H9 (cell line): ENCODE measurements around the gene ELMO2. TPM values are rescaled to one million over a fixed set of nuclear protein-coding genes. Genes with fewer than 3 reads are reported as not detected.

ENCODE experiments used
- DNase-seq: peaks from one replicate; pipeline ENCODE4 v3.0.0-alpha.2; 2017
- H2AFZ ChIP-seq: one replicate; pipeline ENCODE4 v1.6.1; 2013; ENCODE audit warnings: mild to moderate bottlenecking, low read length, control low read depth, moderate library complexity
- H2AK5ac ChIP-seq: 2 replicates; pipeline ENCODE4 v1.6.1; 2013; ENCODE audit warnings: low read length, control low read depth, mixed read lengths; ENCODE audit not compliant: insufficient read length
- H2BK120ac ChIP-seq: one replicate; pipeline ENCODE4 v1.6.1; 2013; ENCODE audit warnings: low read depth, mild to moderate bottlenecking, low read length, control low read depth, inconsistent platforms; ENCODE audit not compliant: poor library complexity, severe bottlenecking
- H2BK12ac ChIP-seq: 2 replicates; pipeline ENCODE4 v1.6.1; 2013; ENCODE audit warnings: low read length, control low read depth, mixed read lengths, low read depth; ENCODE audit not compliant: insufficient read length
- H2BK15ac ChIP-seq: 2 replicates; pipeline ENCODE4 v1.6.1; 2013; ENCODE audit warnings: low read depth, low read length, control low read depth
- H2BK20ac ChIP-seq: one replicate; pipeline ENCODE4 v1.6.1; 2013; ENCODE audit warnings: low read depth, mild to moderate bottlenecking, low read length, control low read depth, inconsistent platforms; ENCODE audit not compliant: poor library complexity, severe bottlenecking
- H2BK5ac ChIP-seq: 2 replicates; pipeline ENCODE4 v1.6.1; 2013; ENCODE audit warnings: low read length, control low read depth, mixed read lengths; ENCODE audit not compliant: insufficient read length
- H3K14ac ChIP-seq: 2 replicates; pipeline ENCODE4 v1.6.1; 2013; ENCODE audit warnings: low read length, control low read depth; ENCODE audit not compliant: insufficient read depth
- H3K18ac ChIP-seq: 2 replicates; pipeline ENCODE4 v1.6.1; 2013; ENCODE audit warnings: low read depth, mild to moderate bottlenecking, mixed read lengths, low read length, control low read depth; ENCODE audit not compliant: insufficient read length
- H3K23ac ChIP-seq: 2 replicates; pipeline ENCODE4 v1.6.1; 2013; ENCODE audit warnings: low read length, control low read depth, mixed read lengths, low read depth; ENCODE audit not compliant: insufficient read length
- H3K23me2 ChIP-seq: 2 replicates; pipeline ENCODE4 v1.6.1; 2013; ENCODE audit warnings: low read depth, mild to moderate bottlenecking, mixed read lengths, low read length, control low read depth; ENCODE audit not compliant: insufficient read length, poor library complexity, severe bottlenecking
- H3K27ac ChIP-seq: 2 replicates; pipeline ENCODE4 v1.5.1; 2013; ENCODE audit warnings: low read length, control low read depth, mixed read lengths, low read depth; ENCODE audit not compliant: insufficient read length
- H3K27me3 ChIP-seq: 2 replicates; pipeline ENCODE4 v1.6.1; 2013; ENCODE audit warnings: low read length, control low read depth, inconsistent platforms; ENCODE audit not compliant: insufficient read depth
- H3K4ac ChIP-seq: 2 replicates; pipeline ENCODE4 v1.6.1; 2013; ENCODE audit warnings: low read depth, mild to moderate bottlenecking, control low read depth, inconsistent platforms, low read length, moderate library complexity
- H3K4me1 ChIP-seq: 2 replicates; pipeline ENCODE4 v1.6.1; 2013; ENCODE audit warnings: low read length, control low read depth, inconsistent platforms; ENCODE audit not compliant: insufficient read depth
- H3K4me2 ChIP-seq: 2 replicates; pipeline ENCODE4 v1.6.1; 2013; ENCODE audit warnings: low read length, control low read depth, mixed read lengths; ENCODE audit not compliant: insufficient read length, insufficient read depth
- H3K56ac ChIP-seq: 2 replicates; pipeline ENCODE4 v1.6.1; 2013; ENCODE audit warnings: low read depth, mild to moderate bottlenecking, mixed read lengths, low read length, control low read depth; ENCODE audit not compliant: insufficient read length
- H3K79me1 ChIP-seq: 2 replicates; pipeline ENCODE4 v1.6.1; 2013; ENCODE audit warnings: low read depth, mild to moderate bottlenecking, moderate library complexity, low read length, control low read depth, inconsistent platforms; ENCODE audit not compliant: insufficient read depth, poor library complexity, severe bottlenecking
- H3K79me2 ChIP-seq: 2 replicates; pipeline ENCODE4 v1.6.1; 2013; ENCODE audit warnings: low read length, control low read depth, inconsistent platforms; ENCODE audit not compliant: insufficient read depth
- H3K9ac ChIP-seq: 2 replicates; pipeline ENCODE4 v1.6.1; 2013; ENCODE audit warnings: low read length, control low read depth, mixed read lengths; ENCODE audit not compliant: insufficient read length; ENCODE audit errors: extremely low read depth
- H3K9me3 ChIP-seq: one replicate; pipeline ENCODE4 v1.6.1; 2013; ENCODE audit warnings: low read depth, low read length, inconsistent platforms; ENCODE audit not compliant: control insufficient read depth
- H3T11ph ChIP-seq: one replicate; pipeline ENCODE4 v1.6.1; 2013; ENCODE audit warnings: mild to moderate bottlenecking, low read length, control low read depth, inconsistent platforms
- H4K20me1 ChIP-seq: one replicate; pipeline ENCODE4 v1.6.1; 2013; ENCODE audit not compliant: control insufficient read depth, insufficient read length, insufficient read depth
- H4K5ac ChIP-seq: 2 replicates; pipeline ENCODE4 v1.6.1; 2013; ENCODE audit warnings: low read depth, mild to moderate bottlenecking, mixed read lengths, low read length, control low read depth; ENCODE audit not compliant: insufficient read length
- H4K8ac ChIP-seq: replicated peaks from 2 replicates; pipeline ENCODE4 v1.6.1; 2013; ENCODE audit warnings: low read length, control low read depth, mixed read lengths, low read depth; ENCODE audit not compliant: insufficient read length
- H4K91ac ChIP-seq: 2 replicates; pipeline ENCODE4 v1.6.1; 2013; ENCODE audit warnings: low read depth, mild to moderate bottlenecking, moderate library complexity, mixed read lengths, low read length, control low read depth; ENCODE audit not compliant: insufficient read length
- H3K27ac Mint-ChIP-seq, 3 experiments: 2 replicates in 2 of 3; 3 replicates in 1 of 3; pipeline ENCODE4 v1.8.0; 2020 to 2021; ENCODE audit warnings: mixed read lengths in 3 of 3, mild to moderate bottlenecking in 1 of 3, moderate library complexity in 1 of 3
- H3K27me3 Mint-ChIP-seq: 2 replicates; pipeline ENCODE4 v1.8.0; 2021; ENCODE audit warnings: low read depth, mild to moderate bottlenecking, moderate library complexity, mixed read lengths
- H3K36me3 Mint-ChIP-seq, 3 experiments: 2 replicates in 2 of 3; 3 replicates in 1 of 3; pipeline ENCODE4 v1.8.0; 2020 to 2021; ENCODE audit warnings: low read depth in 3 of 3, mixed read lengths in 3 of 3; ENCODE audit not compliant: insufficient read depth in 1 of 3
- H3K4me1 Mint-ChIP-seq, 2 experiments: 2 replicates each; pipeline ENCODE4 v1.8.0; 2020; ENCODE audit warnings: mixed read lengths in 2 of 2
- H3K4me3 Mint-ChIP-seq, 2 experiments: 2 replicates in 1 of 2; 3 replicates in 1 of 2; pipeline ENCODE4 v1.8.0; 2020 to 2021; ENCODE audit warnings: mild to moderate bottlenecking in 2 of 2, mixed read lengths in 2 of 2, moderate library complexity in 1 of 2
- H3K9me3 Mint-ChIP-seq, 2 experiments: 2 replicates in 1 of 2; 3 replicates in 1 of 2; pipeline ENCODE4 v1.8.0; 2020; ENCODE audit warnings: mild to moderate bottlenecking in 2 of 2, mixed read lengths in 2 of 2, moderate library complexity in 1 of 2
- CTCF ChIP-seq: fragments of 200-600 bp; sonication (generic); conservative IDR thresholded peaks from 3 replicates; pipeline ENCODE4 v1.8.0; 2021; ENCODE audit warnings: antibody characterized with exemption, mild to moderate bottlenecking
- WGBS: extraction: QIAGEN DNeasy Blood & Tissue Kit; methylation state at CpG from one replicate; pipeline ENCODE4 v1.1.7; 2013; ENCODE audit warnings: missing lambda C conversion rate, low lambda C conversion rate, mixed read lengths; ENCODE audit not compliant: insufficient read length; ENCODE audit errors: extremely low coverage; 5-methylcytosine and 5-hydroxymethylcytosine counted together
- total RNA-seq: library from RNA; stranded (reverse); gene quantifications from 2 replicates; pipeline ENCODE4 v1.2.1, GENCODE V29; 2021

Gene ELMO2
- total RNA-seq, 1 experiment from 2014 or later: 32.5 TPM

DNA sequence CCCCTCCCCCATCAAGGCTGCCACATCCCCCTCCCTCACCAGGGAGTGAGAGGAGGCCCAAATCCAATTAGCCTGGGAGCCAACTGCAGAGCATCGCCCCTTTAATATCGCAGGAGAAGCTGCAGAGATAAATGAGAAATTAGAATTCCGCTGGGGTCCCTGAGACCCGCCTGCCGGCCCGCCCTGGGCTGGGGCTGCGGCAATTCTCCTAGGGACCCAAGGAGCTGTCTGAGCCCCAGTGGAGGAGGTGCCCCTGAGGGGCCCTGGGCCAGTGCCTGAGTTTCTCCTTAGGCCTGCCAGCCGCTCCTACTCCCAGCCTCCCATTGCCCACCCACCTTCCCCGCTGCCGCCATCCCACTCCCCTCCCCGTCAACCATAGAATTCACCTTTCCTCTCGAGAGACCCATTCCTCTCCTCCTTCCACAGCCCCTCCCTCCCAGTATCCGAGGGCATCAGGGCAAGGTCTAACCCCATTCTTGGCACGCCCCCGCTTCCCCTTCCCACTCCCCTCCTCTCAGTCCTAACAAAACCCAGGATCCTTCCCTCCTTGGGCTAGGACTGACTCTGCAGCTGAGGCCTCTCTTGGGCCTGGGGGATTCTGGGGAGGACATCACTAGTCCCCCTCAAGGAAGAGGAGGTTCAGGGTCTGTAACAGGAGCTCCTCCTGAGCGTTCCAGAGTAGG is 78.1 kb downstream of the ELMO2 start:
- H2BK15ac ChIP-seq: no peak overlapping the region
- H3K23me2 ChIP-seq: no peaks in the 10 kb centered on the region
- H2AK5ac ChIP-seq: no peak overlapping the region
- no peak overlapping the region for H2AFZ ChIP-seq
- Mint-ChIP-seq H3K4me3 (no peak overlapping the region), H3K27me3 (peaks cover 9% of the 10 kb centered on the region), H3K4me1 (peaks cover 2 to 51% of the 10 kb centered on the region in 2 experiments), H3K27ac (no peak overlapping the region), H3K9me3 (no peaks in the 10 kb centered on the region; a peak in 1 of 5 replicates), H3K36me3 (no peaks in the 10 kb centered on the region)
- H4K5ac ChIP-seq: no peak overlapping the region
- no peaks in the 10 kb centered on the region for H3K27me3 ChIP-seq
- H3K4ac ChIP-seq: no peak overlapping the region
- H2BK5ac ChIP-seq: no peak overlapping the region
- H3K4me2 ChIP-seq: no peak overlapping the region
- no peak overlapping the region for H4K8ac ChIP-seq
- no peak for TF ChIP-seq CTCF
- no peak overlapping the region for H3K27ac ChIP-seq
- H2BK12ac ChIP-seq: no peak overlapping the region
- no peak overlapping the region for H3K56ac ChIP-seq
- no peaks in the 10 kb centered on the region for H3K79me2 ChIP-seq
- H3K14ac ChIP-seq: no peak overlapping the region
- no peak overlapping the region for H3K9ac ChIP-seq
- no peak overlapping the region for H2BK20ac ChIP-seq
- H4K91ac ChIP-seq: no peak overlapping the region
- no peak for DNase-seq
- H3K9me3 ChIP-seq: no peaks in the 10 kb centered on the region
- no peak overlapping the region for H3T11ph ChIP-seq
- H3K23ac ChIP-seq: no peak overlapping the region
- H3K79me1 ChIP-seq: no peaks in the 10 kb centered on the region
- H2BK120ac ChIP-seq: no peak overlapping the region
- no peaks in the 10 kb centered on the region for H3K4me1 ChIP-seq
- H4K20me1 ChIP-seq: no peaks in the 10 kb centered on the region
- no peak overlapping the region for H3K18ac ChIP-seq
- no CpG with 5 or more reads among the region's 16 CpGs for WGBS
